Transverse colon (tissue), 4 donors: ENCODE data around the gene EFCAB9.

Source experiments
- CTCF ChIP-seq, 5 experiments: fragments of 200-600 bp in 3 of 5; fragments of 450-650 bp in 2 of 5; sonication (generic) in 3 of 5; IDR thresholded peaks; 1 replicate in 2 of 5; 2 replicates in 3 of 5; pipeline ENCODE4 v1.5.1; 2016 to 2017; ENCODE audit warnings: antibody characterized with exemption in 5 of 5, inconsistent platforms in 3 of 5, mild to moderate bottlenecking in 2 of 5, moderate library complexity in 1 of 5
- POLR2A ChIP-seq: fragments of 450-650 bp; IDR thresholded peaks from one replicate; pipeline ENCODE4 v1.6.1; 2016; ENCODE audit warnings: antibody characterized with exemption, mild to moderate bottlenecking, moderate library complexity
- POLR2AphosphoS5 ChIP-seq, 3 donors: sonication (generic); formaldehyde crosslinking; IDR thresholded peaks; one replicate each; pipeline ENCODE4 v1.6.1; 2016; ENCODE audit warnings: antibody characterized with exemption in 3 of 3

GRCh38 chr5:172189693-172190296 is 4.2 kb upstream of the EFCAB9 start:
- TF ChIP-seq CTCF (IDR thresholded peaks at IDR 0.05) (no peak), POLR2A (no peak), POLR2AphosphoS5 (IDR thresholded peaks at IDR 0.05) (no peak)
